GM23338 (cell line): ENCODE results near the gene UQCRC1. TPM values are rescaled to one million over a fixed set of nuclear protein-coding genes. Genes with fewer than 3 reads are reported as not detected.

ENCODE experiments used
- ATAC-seq: fragments of 200-7000 bp; cut with Tn5 transposase; 3 replicates; pipeline ENCODE4 v1.9.1; 2020
- DNase-seq: peaks from one replicate; pipeline ENCODE4 v3.0.0-alpha.2; 2015; ENCODE audit warnings: low spot score
- H2AFZ ChIP-seq: fragments of 200-600 bp; sonication (generic); 2 replicates; pipeline ENCODE4 v1.8.0; 2016; ENCODE audit warnings: antibody characterized with exemption, mild to moderate bottlenecking, moderate library complexity
- H3F3A ChIP-seq: fragments of 200-600 bp; sonication (generic); replicated peaks from 2 replicates; pipeline ENCODE4 v1.8.0; 2017; ENCODE audit warnings: antibody characterized with exemption, mixed run types, low read depth
- H3K27ac ChIP-seq: fragments of 200-600 bp; sonication (generic); 2 replicates; pipeline ENCODE4 v1.6.1; 2016; ENCODE audit warnings: low read depth
- H3K27me3 ChIP-seq: fragments of 200-600 bp; sonication (generic); 2 replicates; pipeline ENCODE4 v1.8.0; 2016; ENCODE audit warnings: mild to moderate bottlenecking, mixed run types, moderate library complexity; ENCODE audit not compliant: insufficient read depth
- H3K36me3 ChIP-seq: fragments of 200-600 bp; sonication (generic); 2 replicates; pipeline ENCODE4 v1.8.0; 2016; ENCODE audit warnings: mild to moderate bottlenecking; ENCODE audit not compliant: insufficient read depth
- H3K4me1 ChIP-seq: fragments of 200-600 bp; sonication (generic); 2 replicates; pipeline ENCODE4 v1.8.0; 2016; ENCODE audit warnings: mild to moderate bottlenecking, moderate library complexity; ENCODE audit not compliant: insufficient read depth
- H3K4me2 ChIP-seq: fragments of 200-600 bp; sonication (generic); 2 replicates; pipeline ENCODE4 v1.7.1; 2017; ENCODE audit warnings: mixed run types
- H3K4me3 ChIP-seq: fragments of 200-600 bp; sonication (generic); 2 replicates; pipeline ENCODE4 v1.6.1; 2016; ENCODE audit warnings: mixed run types
- H3K79me2 ChIP-seq: fragments of 200-600 bp; sonication (generic); replicated peaks from 2 replicates; pipeline ENCODE4 v1.8.0; 2017; ENCODE audit warnings: mild to moderate bottlenecking; ENCODE audit not compliant: insufficient read depth
- H3K9me2 ChIP-seq: fragments of 200-600 bp; sonication (generic); 2 replicates; pipeline ENCODE4 v1.8.0; 2017; ENCODE audit not compliant: insufficient read depth
- H4K20me1 ChIP-seq: fragments of 200-600 bp; sonication (generic); replicated peaks from 2 replicates; pipeline ENCODE4 v1.8.0; 2017; ENCODE audit warnings: mild to moderate bottlenecking; ENCODE audit not compliant: insufficient read depth
- H3K27ac Mint-ChIP-seq: 2 replicates; pipeline ENCODE4 v1.8.0; 2020; ENCODE audit warnings: inconsistent platforms, mild to moderate bottlenecking, moderate library complexity, mixed read lengths
- H3K27me3 Mint-ChIP-seq: 3 replicates; pipeline ENCODE4 v1.8.0; 2022; ENCODE audit warnings: low read depth, mild to moderate bottlenecking, moderate library complexity, mixed read lengths, inconsistent platforms; ENCODE audit not compliant: insufficient read depth, poor library complexity
- H3K36me3 Mint-ChIP-seq: 3 replicates; pipeline ENCODE4 v1.8.0; 2021; ENCODE audit warnings: low read depth, mild to moderate bottlenecking, inconsistent platforms, moderate library complexity, mixed read lengths
- H3K4me1 Mint-ChIP-seq: 3 replicates; pipeline ENCODE4 v1.8.0; 2020; ENCODE audit warnings: mild to moderate bottlenecking, inconsistent platforms, mixed read lengths
- H3K4me3 Mint-ChIP-seq: 3 replicates; pipeline ENCODE4 v1.8.0; 2021; ENCODE audit warnings: moderate library complexity, mild to moderate bottlenecking, inconsistent platforms, mixed read lengths
- H3K9me3 Mint-ChIP-seq: 3 replicates; pipeline ENCODE4 v1.8.0; 2020; ENCODE audit warnings: moderate library complexity, mild to moderate bottlenecking, inconsistent platforms, mixed read lengths
- CREB1 ChIP-seq: fragments of 250-450 bp; sonication (Bioruptor Pico); IDR thresholded peaks from 2 replicates; pipeline ENCODE4 v1.5.0; 2020; ENCODE audit warnings: low read depth, mild to moderate bottlenecking, moderate library complexity
- CTCF ChIP-seq, 2 experiments: fragments of 200-600 bp in 1 of 2; sonication (generic) in 1 of 2; conservative IDR thresholded peaks; 2 replicates each; pipeline versions ENCODE4 v1.5.1 to v1.6.1; 2016 to 2017; ENCODE audit warnings: antibody characterized with exemption in 2 of 2, low read depth in 2 of 2, mild to moderate bottlenecking in 2 of 2, moderate library complexity in 1 of 2
- ETS1 ChIP-seq: IDR thresholded peaks from 2 replicates; pipeline ENCODE4 v1.6.1; 2016; ENCODE audit warnings: antibody characterized with exemption
- EZH2phosphoT487 ChIP-seq: fragments of 200-600 bp; sonication (generic); IDR thresholded peaks from one replicate; pipeline ENCODE4 v1.8.1; 2018; ENCODE audit warnings: antibody characterized with exemption; ENCODE audit not compliant: unreplicated experiment
- JUNB ChIP-seq: IDR thresholded peaks from one replicate; pipeline ENCODE4 v1.6.1; 2016; ENCODE audit warnings: antibody characterized with exemption; ENCODE audit not compliant: unreplicated experiment
- NANOG ChIP-seq: IDR thresholded peaks from 2 replicates; pipeline ENCODE4 v1.6.1; 2016; ENCODE audit warnings: antibody characterized with exemption, borderline replicate concordance
- REST ChIP-seq: IDR thresholded peaks from one replicate; pipeline ENCODE4 v1.6.1; 2018; ENCODE audit warnings: antibody characterized with exemption; ENCODE audit not compliant: unreplicated experiment
- STAT1 ChIP-seq: IDR thresholded peaks from one replicate; pipeline ENCODE4 v1.6.1; 2016; ENCODE audit warnings: antibody characterized with exemption; ENCODE audit not compliant: unreplicated experiment
- ZNF331 ChIP-seq: fragments of 250-450 bp; sonication (Bioruptor Pico); IDR thresholded peaks from 2 replicates; pipeline ENCODE4 v1.5.0; 2020; ENCODE audit warnings: low read depth, mild to moderate bottlenecking, moderate library complexity
- polyA plus RNA-seq: library from polyadenylated mRNA; unstranded; fragments of >200 nt; fragmentation: Nextera tagmentation; extraction: Ambion mirVana; gene quantifications from 2 replicates; pipeline ENCODE4 v1.2.1, GENCODE V29; 2016
- total RNA-seq: library from RNA; depleted of rRNA; stranded (reverse); fragments of >200 nt; shearing (Covaris generic); gene quantifications from 2 replicates; pipeline ENCODE4 v1.2.3, GENCODE V29; 2014

The UQCRC1 gene
- total and polyA plus RNA-seq, 2 experiments from 2014 or later = 232 to 439 TPM

GRCh38 chr3:48612309-48612708 lies 2.9 kb upstream of the UQCRC1 start:
- H3K79me2 ChIP-seq = peaks cover 18% of the 10 kb centered on the region
- H3K9me2 ChIP-seq = no peaks in the 10 kb centered on the region
- Mint-ChIP-seq H3K36me3 (peaks cover 35% of the 10 kb centered on the region), H3K4me3 (no peak overlapping the region), H3K4me1 (peaks cover 11% of the 10 kb centered on the region; the same call in 2 of the 3 replicates), H3K27ac (no peak overlapping the region), H3K9me3 (peaks cover 16% of the 10 kb centered on the region), H3K27me3 (peaks cover 15% of the 10 kb centered on the region)
- no peak overlapping the region for H3K27ac ChIP-seq
- H4K20me1 ChIP-seq = no peaks in the 10 kb centered on the region
- no peaks in the 10 kb centered on the region for H3K27me3 ChIP-seq
- TF ChIP-seq JUNB = no peak
- TF ChIP-seq ZNF331 (CRISPR knock-in tag) = no peak
- no peak for TF ChIP-seq STAT1
- no peak for TF ChIP-seq NANOG
- TF ChIP-seq REST = no peak
- no peak for TF ChIP-seq EZH2phosphoT487
- TF ChIP-seq ETS1 = no peak
- peaks cover 25% of the 10 kb centered on the region for H3F3A ChIP-seq
- ATAC-seq = no peak
- DNase-seq = no peak
- H3K4me1 ChIP-seq = peaks cover 15% of the 10 kb centered on the region
- H2AFZ ChIP-seq = no peak overlapping the region
- H3K4me3 ChIP-seq = no peak overlapping the region
- H3K36me3 ChIP-seq = peaks cover 17% of the 10 kb centered on the region
- H3K4me2 ChIP-seq = no peak overlapping the region

GRCh38 chr3:48607519-48607918 lies 1.9 kb downstream of the UQCRC1 start:
- DNase-seq (no peak), ATAC-seq (no peak)
- Histone ChIP-seq H3K4me3 (no peak overlapping the region), H3K4me1 (peaks cover 15% of the 10 kb centered on the region), H3K27me3 (no peaks in the 10 kb centered on the region), H3K9me2 (no peaks in the 10 kb centered on the region), H4K20me1 (no peaks in the 10 kb centered on the region; the same call in 1 of the 2 replicates), H3K27ac (no peak overlapping the region), H3K4me2 (no peak overlapping the region), H2AFZ (no peak overlapping the region), H3F3A (peaks cover 24% of the 10 kb centered on the region), H3K79me2 (peaks cover 38% of the 10 kb centered on the region), H3K36me3 (peaks cover 31% of the 10 kb centered on the region)
- Mint-ChIP-seq H3K27ac (no peak overlapping the region), H3K9me3 (no peaks in the 10 kb centered on the region; the same call in 2 of the 3 replicates), H3K4me3 (no peak overlapping the region), H3K36me3 (peaks cover 54% of the 10 kb centered on the region), H3K4me1 (peaks cover 11% of the 10 kb centered on the region; the same call in 2 of the 3 replicates), H3K27me3 (peaks cover 9% of the 10 kb centered on the region)
- TF ChIP-seq ETS1 (no peak), ZNF331 (CRISPR knock-in tag) (no peak), CREB1 (CRISPR knock-in tag) (no peak), CTCF (conservative IDR thresholded peaks at IDR 0.05; ENCODE audit: low read depth in 2 of 2) (no peak), EZH2phosphoT487 (no peak), STAT1 (no peak), JUNB (no peak)
